ENCODE measurements around the gene PRXL2B.

DNA sequence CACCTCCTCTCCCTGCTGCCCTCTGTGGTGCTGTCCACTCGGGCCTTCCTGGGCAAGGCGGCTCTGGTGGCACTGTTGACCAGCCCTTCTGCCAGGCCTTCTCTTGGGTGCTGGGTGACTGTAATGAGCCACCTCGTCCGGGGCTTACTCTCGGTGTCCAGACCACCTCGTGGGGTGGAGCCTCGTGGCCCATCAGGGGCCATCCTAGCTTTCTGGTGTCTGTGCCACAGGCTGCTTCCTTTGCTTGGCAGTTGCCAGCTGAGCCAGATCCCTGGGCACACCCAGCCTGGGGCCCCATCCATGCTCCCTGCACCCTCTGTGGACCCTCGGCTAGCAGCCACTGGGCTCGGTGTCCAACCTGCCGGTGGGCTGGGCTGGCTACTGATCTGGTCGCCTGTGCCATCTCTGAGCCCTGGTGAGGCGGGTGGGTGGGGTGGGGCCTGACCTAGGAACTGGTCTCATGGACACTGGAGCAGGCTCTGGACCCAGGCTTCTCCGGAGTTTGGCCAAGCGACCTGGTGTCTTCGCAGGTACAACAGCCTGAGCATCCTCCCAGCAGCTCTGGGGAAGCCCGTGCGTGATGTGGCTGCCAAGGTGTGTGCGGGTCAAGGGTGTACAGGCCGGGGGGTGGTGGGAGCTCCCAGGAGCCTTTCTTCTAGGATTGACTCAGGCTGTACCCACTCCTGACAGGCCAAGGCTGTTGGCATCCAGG is 1.4 kb downstream of the PRXL2B start:
- TF ChIP-seq, protein P1, sequence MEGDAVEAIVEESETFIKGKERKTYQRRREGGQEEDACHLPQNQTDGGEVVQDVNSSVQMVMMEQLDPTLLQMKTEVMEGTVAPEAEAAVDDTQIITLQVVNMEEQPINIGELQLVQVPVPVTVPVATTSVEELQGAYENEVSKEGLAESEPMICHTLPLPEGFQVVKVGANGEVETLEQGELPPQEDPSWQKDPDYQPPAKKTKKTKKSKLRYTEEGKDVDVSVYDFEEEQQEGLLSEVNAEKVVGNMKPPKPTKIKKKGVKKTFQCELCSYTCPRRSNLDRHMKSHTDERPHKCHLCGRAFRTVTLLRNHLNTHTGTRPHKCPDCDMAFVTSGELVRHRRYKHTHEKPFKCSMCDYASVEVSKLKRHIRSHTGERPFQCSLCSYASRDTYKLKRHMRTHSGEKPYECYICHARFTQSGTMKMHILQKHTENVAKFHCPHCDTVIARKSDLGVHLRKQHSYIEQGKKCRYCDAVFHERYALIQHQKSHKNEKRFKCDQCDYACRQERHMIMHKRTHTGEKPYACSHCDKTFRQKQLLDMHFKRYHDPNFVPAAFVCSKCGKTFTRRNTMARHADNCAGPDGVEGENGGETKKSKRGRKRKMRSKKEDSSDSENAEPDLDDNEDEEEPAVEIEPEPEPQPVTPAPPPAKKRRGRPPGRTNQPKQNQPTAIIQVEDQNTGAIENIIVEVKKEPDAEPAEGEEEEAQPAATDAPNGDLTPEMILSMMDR (IDR thresholded peaks at IDR 0.05): no peak
- no peak for TF ChIP-seq POLR2A (IDR thresholded peaks at IDR 0.05)
